A549 (cell line): ENCODE results near the gene TNK1.

Experiments
- CBX8 ChIP-seq: fragments of 200-600 bp; sonication (generic); IDR thresholded peaks from 2 replicates; pipeline ENCODE4 v1.6.1; 2016
- CHD4 ChIP-seq: fragments of 200-600 bp; sonication (generic); IDR thresholded peaks from 2 replicates; pipeline ENCODE4 v1.6.1; 2016; ENCODE audit warnings: antibody characterized with exemption, mild to moderate bottlenecking, borderline replicate concordance
- CTCF ChIP-seq: fragments of >200 bp; sonication (Bioruptor Twin); formaldehyde crosslinking; IDR thresholded peaks from 3 replicates; pipeline ENCODE4 v1.5.1; 2016
- E2F6 ChIP-seq: IDR thresholded peaks from 2 replicates; pipeline ENCODE4 v1.6.1; 2012; ENCODE audit warnings: low read depth, borderline replicate concordance
- HMGXB4 ChIP-seq: fragments of 250-450 bp; sonication (Bioruptor Pico); IDR thresholded peaks from 2 replicates; pipeline ENCODE4 v1.5.0; 2021; ENCODE audit warnings: mild to moderate bottlenecking, moderate library complexity, borderline replicate concordance
- KDM1A ChIP-seq: fragments of 200-600 bp; sonication (generic); IDR thresholded peaks from 2 replicates; pipeline ENCODE4 v1.6.1; 2016; ENCODE audit warnings: low read depth, mild to moderate bottlenecking
- KDM5A ChIP-seq: fragments of 200-600 bp; sonication (generic); IDR thresholded peaks from 2 replicates; pipeline ENCODE4 v1.6.1; 2016; ENCODE audit warnings: antibody characterized with exemption, mild to moderate bottlenecking
- MAZ ChIP-seq: fragments of 150-350 bp; IDR thresholded peaks from 2 replicates; pipeline ENCODE4 v1.6.1; 2014; ENCODE audit warnings: antibody characterized with exemption, low read depth, low read length, borderline replicate concordance
- POLR2A ChIP-seq: IDR thresholded peaks from 2 replicates; pipeline ENCODE4 v1.6.1; 2012; ENCODE audit warnings: mild to moderate bottlenecking, low read length
- POLR2AphosphoS2 ChIP-seq: conservative IDR thresholded peaks from 2 replicates; pipeline ENCODE4 v1.6.1; 2012; ENCODE audit warnings: low read length, improper control_type of control experiment, inconsistent platforms
- RAD21 ChIP-seq, 2 experiments: fragments of >200 bp in 1 of 2; sonication (Bioruptor Twin) in 1 of 2; formaldehyde crosslinking in 1 of 2; IDR thresholded peaks in 1 of 2; conservative IDR thresholded peaks in 1 of 2; 2 replicates in 1 of 2; 3 replicates in 1 of 2; pipeline ENCODE4 v1.6.1; 2012 to 2018; ENCODE audit warnings: inconsistent platforms in 1 of 2
- SMC3 ChIP-seq: fragments of >200 bp; sonication (Bioruptor Twin); formaldehyde crosslinking; IDR thresholded peaks from 3 replicates; pipeline ENCODE4 v1.6.1; 2018; ENCODE audit warnings: inconsistent platforms
- ZC3H11A ChIP-seq: fragments of 450-650 bp; IDR thresholded peaks from 2 replicates; pipeline ENCODE4 v1.6.1; 2014; ENCODE audit warnings: antibody characterized with exemption, mild to moderate bottlenecking
- TF ChIP-seq, protein P1 (sequence below): IDR thresholded peaks from 2 replicates; pipeline ENCODE4 v1.6.1; 2012

GRCh38 chr17:7426203-7426863 is 45.4 kb downstream of the TNK1 start:
- TF ChIP-seq, protein P1, sequence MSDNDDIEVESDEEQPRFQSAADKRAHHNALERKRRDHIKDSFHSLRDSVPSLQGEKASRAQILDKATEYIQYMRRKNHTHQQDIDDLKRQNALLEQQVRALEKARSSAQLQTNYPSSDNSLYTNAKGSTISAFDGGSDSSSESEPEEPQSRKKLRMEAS: no peak
- TF ChIP-seq CTCF: no peak
- no peak for TF ChIP-seq POLR2AphosphoS2
- TF ChIP-seq KDM5A: no peak
- no peak for TF ChIP-seq E2F6
- TF ChIP-seq CBX8: no peak
- TF ChIP-seq MAZ: no peak
- TF ChIP-seq HMGXB4: no peak
- TF ChIP-seq KDM1A: no peak
- no peak for TF ChIP-seq ZC3H11A
- no peak for TF ChIP-seq CHD4
- no peak for TF ChIP-seq POLR2A
- TF ChIP-seq RAD21 (conservative IDR thresholded peaks at IDR 0.05 in 1 of 2, IDR thresholded peaks at IDR 0.05 in 1 of 2): no peak
- no peak for TF ChIP-seq SMC3
